Bone marrow (tissue), 2 donors: ENCODE data around the gene FTO.

Experiments used
- DNase-seq, 2 donors: peaks; one replicate each; lab custom pipeline; 2025; lab: John Stamatoyannopoulos, UW

Gene FTO

GRCh38 chr16:53711390-53711789 lies 7.4 kb downstream of the FTO start:
- DNase-seq = no peak

GRCh38 chr16:53712065-53712464 lies 8.1 kb downstream of the FTO start:
- DNase-seq = no peak

DNA sequence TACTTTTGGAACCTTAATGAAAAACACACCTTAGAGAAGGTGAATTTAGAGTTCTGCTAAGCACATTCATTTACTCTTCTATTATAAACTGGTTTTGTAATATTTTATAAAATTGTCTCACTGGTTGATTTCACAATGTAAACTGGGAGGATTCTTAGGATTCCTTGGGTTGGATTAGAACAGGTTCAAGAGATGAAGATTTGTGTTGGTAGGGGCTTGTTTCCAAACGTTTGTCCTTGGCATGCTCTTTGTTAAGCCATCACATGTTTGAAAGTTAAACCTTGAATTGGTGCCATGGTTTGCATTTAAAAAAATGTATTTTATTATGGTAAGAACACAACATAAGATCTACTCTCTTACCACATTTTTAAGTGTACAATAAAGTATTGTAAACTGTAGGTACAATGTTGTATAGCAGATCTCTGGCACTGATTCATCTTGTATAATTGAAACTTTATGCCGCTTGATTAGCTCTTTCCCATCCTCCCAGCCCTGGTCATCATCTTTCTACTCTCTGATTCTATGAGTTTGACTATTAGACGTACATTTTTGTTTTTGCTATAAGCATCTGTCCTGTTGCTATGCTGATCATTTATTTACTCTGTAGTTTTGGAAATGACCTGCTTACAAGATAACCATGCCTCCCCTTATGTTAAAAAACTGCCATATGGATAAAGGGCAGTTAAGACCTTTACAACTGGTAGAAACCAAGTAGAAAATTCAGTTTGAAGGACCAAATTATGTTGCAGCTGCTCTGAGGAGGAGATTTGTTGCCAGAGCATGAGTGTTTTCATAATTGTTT lies 9.6 kb downstream of the FTO start:
- DNase-seq = no peak

GRCh38 chr16:53714205-53715022 lies 10.5 kb downstream of the FTO start:
- DNase-seq = no peak

GRCh38 chr16:53715023-53715384 lies 11.0 kb downstream of the FTO start:
- DNase-seq = no peak

DNA sequence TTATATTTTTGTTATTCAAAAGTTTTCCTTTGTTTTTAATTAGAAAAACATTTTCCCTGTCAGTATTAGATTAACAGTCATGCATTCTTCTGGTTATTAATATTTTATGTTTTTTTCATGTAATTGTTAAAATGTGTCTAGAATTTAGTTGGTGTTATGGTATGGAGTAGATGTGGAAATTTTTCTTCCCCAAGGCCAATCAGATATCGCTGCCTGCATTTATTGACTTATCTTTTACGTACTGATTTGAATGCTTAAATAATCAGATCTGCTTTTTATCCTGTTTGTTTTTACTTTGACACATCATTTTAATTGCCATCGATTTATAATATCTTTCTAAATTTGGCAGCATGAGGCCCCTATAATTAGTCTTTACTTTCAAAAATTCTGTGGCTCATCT lies 13.6 kb downstream of the FTO start:
- DNase-seq = no peak

DNA sequence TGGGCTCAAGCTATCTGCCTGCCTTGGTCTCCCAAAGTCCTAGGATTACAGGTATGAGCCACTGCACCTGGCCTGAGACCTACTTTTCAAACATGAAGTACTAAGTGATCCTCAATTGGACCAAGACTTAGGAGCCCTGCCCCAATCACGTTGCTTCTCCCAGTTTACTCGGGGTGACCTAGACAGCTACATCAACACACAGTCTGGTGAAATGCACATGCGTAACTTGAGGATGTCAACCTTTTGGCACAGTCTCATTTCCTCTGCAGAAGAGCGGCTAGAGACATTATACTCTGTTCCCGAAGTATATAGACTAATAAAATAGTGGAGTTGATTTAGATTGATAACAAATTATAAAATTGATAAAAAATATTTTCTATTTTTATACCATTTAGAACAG lies 17.1 kb downstream of the FTO start:
- no peak for DNase-seq

- DNase-seq = no peak
Measured at GRCh38 chr16:53726625-53727024, 22.7 kb downstream of the FTO start.

DNA sequence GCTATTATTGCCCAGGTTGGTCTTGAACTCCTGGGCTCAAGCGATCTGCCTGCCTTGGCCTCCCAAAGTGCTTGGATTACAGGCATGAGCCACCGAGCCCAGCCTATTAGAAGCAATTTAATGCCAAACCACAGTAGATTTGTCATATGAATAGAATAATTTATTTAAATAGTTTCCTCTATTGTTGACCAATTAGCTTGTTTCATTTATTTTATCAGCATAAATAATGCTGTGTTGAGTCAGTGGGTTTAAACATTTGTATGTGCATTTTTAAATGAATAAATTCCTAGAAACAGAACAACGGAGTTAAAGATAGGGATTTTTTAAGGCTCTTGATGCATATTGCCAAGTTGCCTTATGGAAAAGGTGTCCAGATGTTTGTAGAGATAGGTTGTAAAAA lies 26.7 kb downstream of the FTO start:
- no peak for DNase-seq

GRCh38 chr16:53732296-53732929 lies 28.5 kb downstream of the FTO start:
- DNase-seq = no peak

GRCh38 chr16:53734908-53735307 lies 31.0 kb downstream of the FTO start:
- no peak for DNase-seq

GRCh38 chr16:53736297-53736696 lies 32.3 kb downstream of the FTO start:
- DNase-seq = no peak

DNA sequence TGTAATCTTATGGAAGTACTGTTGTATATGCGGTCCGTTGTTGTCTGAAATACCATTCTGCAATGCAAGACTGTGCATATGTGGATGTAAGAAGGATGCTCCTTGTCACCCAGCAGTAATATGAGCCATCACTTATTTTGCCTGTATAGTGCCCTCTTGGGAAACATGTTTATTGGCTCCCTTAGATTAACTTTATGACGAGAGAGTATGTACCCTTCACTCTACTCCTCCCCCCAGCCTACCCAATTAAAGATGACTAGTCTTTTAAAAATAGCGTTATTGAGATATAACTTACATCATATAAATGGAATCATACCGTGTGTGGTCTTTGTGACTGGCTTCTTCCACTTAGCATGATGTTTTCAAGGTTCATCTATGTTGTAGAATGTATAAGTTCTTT lies 33.6 kb downstream of the FTO start:
- DNase-seq = no peak

GRCh38 chr16:53740476-53740875 lies 36.5 kb downstream of the FTO start:
- no peak for DNase-seq

DNA sequence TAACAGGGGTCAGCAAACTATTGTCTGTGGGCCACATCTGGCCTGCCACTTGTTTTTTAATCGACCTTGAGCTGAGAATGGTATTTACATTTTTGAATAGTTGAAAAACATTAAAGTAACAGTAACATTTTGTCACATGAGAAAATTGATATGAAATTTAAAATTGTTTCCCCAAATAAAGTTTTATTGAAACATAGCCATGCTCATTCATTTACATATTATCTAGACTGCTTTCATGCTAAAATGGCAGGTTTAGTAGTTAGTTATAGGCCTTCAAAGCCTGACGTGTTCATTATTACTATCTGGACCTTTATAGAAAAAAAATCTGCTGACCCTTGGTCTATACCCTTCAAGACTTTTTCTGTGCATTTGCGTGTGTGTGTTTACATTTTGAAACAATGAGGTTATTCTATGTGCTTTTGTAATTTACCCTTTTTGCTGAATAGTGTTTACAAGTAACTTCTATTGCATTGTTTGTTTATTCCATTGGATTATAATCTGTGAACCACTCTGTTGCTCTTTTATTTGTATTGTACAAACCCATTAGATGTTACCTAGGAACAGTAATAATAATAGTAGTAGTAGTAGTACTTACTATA lies 37.1 kb downstream of the FTO start:
- no peak for DNase-seq

DNA sequence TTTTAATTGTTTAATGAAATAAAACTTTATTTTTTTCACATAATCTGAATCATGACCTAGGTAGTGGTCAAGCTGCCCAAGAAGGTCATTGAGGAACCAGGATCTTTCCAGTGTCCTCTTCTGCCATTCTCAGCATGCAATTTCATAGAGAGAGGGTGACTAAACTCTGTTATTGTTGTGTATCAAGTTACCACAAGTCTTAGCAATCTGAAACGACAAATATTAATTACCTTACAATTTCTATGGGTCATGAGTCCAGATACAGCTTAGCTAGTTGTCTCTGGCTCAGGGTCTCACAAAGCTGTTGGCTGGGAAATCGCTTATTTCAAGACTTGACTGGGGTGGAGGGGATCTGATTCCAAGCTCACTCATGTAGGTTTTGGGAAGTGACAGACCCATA lies 37.6 kb downstream of the FTO start:
- DNase-seq = no peak

GRCh38 chr16:53743149-53743566 lies 39.2 kb downstream of the FTO start:
- DNase-seq = no peak

DNA sequence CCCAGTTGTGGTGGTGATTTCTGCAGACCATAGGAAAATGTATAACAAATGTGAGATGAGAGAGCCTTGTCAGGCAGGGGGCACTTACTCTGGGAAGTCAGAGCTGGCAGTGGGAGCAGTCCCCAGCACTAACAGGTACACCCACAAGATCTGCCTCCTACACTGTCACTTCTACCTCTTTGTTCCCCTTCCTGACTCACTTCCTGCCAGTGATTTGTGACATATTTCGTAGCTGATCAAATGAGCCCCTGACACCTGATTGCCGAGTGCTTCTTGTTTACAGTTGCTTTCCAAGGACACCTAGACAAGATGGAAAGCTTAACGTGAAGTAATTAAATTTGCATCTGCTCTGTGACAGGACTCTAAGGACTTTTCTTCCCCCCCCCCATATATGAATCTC lies 40.5 kb downstream of the FTO start:
- DNase-seq = no peak

DNA sequence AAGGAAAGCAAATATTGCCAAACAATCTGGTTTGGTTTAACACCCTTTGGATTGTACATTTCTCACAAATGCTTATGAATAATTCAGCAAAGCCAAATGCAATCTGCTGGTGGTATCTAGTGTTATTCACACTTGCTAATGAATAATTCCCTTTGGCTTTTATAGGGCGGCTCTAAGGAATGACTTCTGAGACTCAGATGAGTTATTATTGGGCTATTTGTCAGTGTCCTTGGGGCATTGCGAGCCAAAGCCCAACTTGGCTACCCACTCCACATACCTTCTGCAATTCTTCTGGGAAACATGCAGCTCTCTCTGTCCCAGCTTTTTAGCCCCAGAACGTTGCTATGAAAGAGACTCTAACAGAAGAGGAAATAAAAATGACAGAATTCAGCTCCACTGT lies 41.1 kb downstream of the FTO start:
- no peak for DNase-seq

- DNase-seq = no peak
Measured at GRCh38 chr16:53745753-53746266, 41.9 kb downstream of the FTO start.

GRCh38 chr16:53752560-53752959 lies 48.6 kb downstream of the FTO start:
- no peak for DNase-seq

GRCh38 chr16:53753431-53753830 lies 49.5 kb downstream of the FTO start:
- no peak for DNase-seq
